ENCODE data around the gene MCF2.
"Not testable (repeated sequence)": the region's sequence is repeated elsewhere in the genome, so short reads cannot be mapped to it uniquely, and the experiment has no call there.

The MCF2 gene

DNA sequence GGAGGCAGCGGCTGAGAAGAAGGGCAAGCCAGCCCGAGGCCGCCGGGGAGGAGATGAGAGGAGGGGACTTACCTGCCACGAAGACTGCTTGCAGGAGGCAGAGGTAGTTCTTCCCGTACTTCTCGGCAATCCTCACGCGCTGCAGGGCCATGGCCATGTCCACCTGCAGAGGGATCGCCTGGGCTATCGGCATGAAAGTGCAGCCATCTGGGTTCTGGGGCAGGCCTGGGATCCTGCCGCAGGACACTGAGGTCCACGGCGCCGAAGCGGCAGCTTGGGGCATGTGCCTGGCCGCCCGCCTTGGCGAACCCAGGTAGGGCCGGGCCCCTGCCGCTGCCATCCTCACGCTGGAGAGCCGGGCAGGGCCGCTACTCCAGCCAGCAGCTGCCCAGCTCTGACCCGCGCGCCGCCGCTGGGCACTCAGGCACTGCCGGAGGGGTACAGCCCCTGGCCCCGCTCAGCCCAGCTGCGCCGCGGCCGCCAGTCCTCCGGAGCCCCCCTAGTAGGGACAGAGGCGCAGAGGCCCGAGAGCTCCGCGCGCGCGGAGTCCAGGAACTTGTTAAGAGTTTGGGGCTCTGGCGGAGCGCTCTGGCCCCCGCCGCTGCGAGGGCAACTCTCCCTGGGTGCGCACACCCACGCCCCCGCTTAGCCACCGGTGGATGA lies 16.0 kb downstream of the MCF2 start:
- peaks cover 12% of the 10 kb centered on the region for H3K27me3 Mint-ChIP-seq
- H3K4me3 Mint-ChIP-seq = no peak overlapping the region
- ATAC-seq (ENCODE audit: low read depth) = no peak

DNA sequence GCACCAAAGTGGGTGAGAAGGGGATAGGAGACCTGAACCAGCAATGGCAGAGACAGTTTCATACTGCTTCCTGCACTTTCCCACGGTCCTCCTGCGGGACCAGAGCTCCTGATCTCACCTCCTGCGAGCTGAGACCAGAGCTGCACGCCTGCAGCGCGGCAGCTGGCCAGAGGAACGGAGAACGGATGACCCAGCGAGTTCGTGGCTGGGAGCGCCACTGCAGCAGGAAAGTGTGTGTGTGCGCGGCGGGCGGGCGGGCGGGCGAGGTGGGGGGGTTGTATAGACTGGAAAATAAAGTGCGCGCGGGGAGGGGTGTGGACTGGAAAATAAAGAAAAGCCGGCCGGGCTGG lies 16.5 kb downstream of the MCF2 start:
- no peak for DNase-seq (ENCODE audit: low spot score in 2 of 2)
- peaks cover 12% of the 10 kb centered on the region for H3K27me3 Mint-ChIP-seq
- H3K4me1 Mint-ChIP-seq = peaks cover 6% of the 10 kb centered on the region
- H3K4me3 Mint-ChIP-seq = peak overlapping the region; percentile 17
- H3K9me3 Mint-ChIP-seq = peaks cover 3% of the 10 kb centered on the region
- no peak for ATAC-seq (ENCODE audit: low read depth)
- peaks cover 6% of the 10 kb centered on the region for H3K36me3 Mint-ChIP-seq
- no peak overlapping the region for H3K27ac Mint-ChIP-seq

More for the DNA sequence above, 16.0 kb downstream of the MCF2 start:
- no peaks in the 10 kb centered on the region for H3K9me3 Mint-ChIP-seq
- peaks cover under 1% of the 10 kb centered on the region for H3K36me3 Mint-ChIP-seq
- peaks cover 6% of the 10 kb centered on the region for H3K4me1 Mint-ChIP-seq
- DNase-seq (ENCODE audit: low spot score in 2 of 2) = no peak
- no peak overlapping the region for H3K27ac Mint-ChIP-seq

DNA sequence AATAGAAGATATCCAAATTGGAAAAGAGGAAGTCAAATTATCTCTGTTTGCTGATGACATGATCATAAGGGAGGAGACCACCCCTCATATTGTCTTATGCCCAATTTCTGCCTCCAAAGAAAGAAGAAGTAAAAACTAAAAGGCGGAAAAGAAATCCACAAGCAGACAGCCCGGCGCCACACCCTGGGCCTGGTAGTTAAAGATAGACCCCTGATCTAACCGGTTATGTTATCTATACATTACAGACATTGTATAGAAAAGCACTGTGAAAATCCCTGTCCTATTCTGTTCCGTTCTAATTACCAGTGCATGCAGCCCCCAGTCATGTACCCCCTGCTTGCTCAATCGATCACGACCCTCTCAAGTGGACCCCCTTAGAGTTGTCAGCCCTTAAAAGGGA lies 22.8 kb downstream of the MCF2 start:
- ATAC-seq (ENCODE audit: low read depth); H3K27ac Mint-ChIP-seq; H3K27me3 Mint-ChIP-seq; H3K9me3 Mint-ChIP-seq; H3K36me3 Mint-ChIP-seq; H3K4me3 Mint-ChIP-seq; DNase-seq (ENCODE audit: low spot score in 2 of 2); H3K4me1 Mint-ChIP-seq: not testable (repeated sequence)

DNA sequence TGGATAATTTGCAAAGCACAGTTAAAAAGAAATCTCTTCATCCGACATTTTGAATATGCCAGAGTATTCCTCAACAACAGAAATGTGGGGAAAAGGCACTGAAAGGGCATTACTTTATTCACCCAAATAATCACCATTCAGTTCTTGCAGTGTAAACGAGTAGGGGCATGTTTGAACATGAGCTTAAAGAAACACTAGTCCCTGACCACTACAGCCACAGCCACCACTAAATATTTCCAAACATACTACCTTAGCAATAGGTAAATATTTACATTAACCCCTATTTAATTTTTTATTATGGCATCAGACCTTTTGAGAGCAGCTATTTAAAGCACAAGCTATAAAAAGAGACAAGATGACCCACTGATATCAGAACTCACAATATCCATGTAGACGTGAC lies 27.6 kb downstream of the MCF2 start:
- Mint-ChIP-seq H3K36me3 (peaks cover 2% of the 10 kb centered on the region), H3K9me3 (peaks cover 3% of the 10 kb centered on the region), H3K27me3 (no peaks in the 10 kb centered on the region), H3K4me1 (no peaks in the 10 kb centered on the region), H3K4me3 (no peak overlapping the region), H3K27ac (no peak overlapping the region)
- DNase-seq (ENCODE audit: low spot score in 2 of 2) (no peak), ATAC-seq (ENCODE audit: low read depth) (no peak)

DNA sequence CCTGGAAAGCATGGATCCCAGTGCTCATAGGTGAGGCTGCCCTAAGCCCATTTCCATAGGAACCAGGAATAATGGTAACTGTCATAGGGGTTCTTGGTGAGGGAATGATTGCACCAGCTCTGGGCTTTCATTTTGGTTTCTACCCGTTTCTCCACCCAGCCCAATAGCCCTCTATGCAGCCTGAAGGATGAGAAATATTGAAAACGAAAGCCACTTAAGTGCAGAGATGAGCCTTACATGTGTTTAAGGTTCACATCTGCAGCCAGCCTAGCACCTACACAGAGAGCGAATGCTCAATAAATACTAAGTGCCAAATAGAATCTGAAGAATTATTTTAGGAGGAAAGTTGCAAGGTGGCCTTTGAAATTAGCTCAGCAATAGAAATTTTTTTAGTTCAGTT lies 60.4 kb downstream of the MCF2 start:
- Mint-ChIP-seq H3K36me3 (no peaks in the 10 kb centered on the region), H3K4me3 (no peak overlapping the region), H3K9me3 (peaks cover 2% of the 10 kb centered on the region), H3K4me1 (no peaks in the 10 kb centered on the region), H3K27me3 (no peaks in the 10 kb centered on the region), H3K27ac (no peak overlapping the region)
- ATAC-seq (ENCODE audit: low read depth) (no peak), DNase-seq (ENCODE audit: low spot score in 2 of 2) (no peak)

DNA sequence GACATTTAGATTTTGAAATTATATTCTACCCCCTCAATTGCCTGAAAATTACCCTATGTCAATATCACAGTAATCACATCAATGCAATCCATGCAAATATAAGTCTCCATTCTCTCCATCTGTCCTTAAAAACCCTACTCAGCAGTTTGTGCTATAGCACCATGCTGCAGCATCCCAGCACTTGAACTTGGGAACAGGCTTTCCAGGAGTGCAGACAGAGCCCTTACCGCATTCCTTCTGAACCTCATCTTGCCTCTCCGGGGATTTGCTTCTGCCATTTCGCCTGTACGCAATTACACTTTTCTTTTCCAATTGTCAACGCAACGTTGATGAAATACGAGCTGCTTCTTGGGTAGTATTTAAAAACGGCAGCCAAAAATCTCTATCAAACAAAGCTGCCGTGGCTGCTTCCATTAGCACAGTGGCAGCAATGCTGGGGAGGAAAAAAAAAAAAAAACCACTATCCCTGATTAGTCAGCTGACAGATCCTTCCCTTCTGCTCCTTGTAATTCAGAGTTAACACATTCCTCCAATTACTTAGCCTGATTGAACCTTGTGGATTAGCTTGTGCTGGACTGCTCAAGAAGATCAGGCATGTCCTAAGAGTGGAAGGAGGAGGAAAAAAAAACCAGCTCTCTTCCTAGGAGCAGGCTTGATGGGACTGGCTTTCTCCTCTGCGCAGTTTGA lies 65.6 kb downstream of the MCF2 start:
- DNase-seq (ENCODE audit: low spot score in 2 of 2) = no peak

DNA sequence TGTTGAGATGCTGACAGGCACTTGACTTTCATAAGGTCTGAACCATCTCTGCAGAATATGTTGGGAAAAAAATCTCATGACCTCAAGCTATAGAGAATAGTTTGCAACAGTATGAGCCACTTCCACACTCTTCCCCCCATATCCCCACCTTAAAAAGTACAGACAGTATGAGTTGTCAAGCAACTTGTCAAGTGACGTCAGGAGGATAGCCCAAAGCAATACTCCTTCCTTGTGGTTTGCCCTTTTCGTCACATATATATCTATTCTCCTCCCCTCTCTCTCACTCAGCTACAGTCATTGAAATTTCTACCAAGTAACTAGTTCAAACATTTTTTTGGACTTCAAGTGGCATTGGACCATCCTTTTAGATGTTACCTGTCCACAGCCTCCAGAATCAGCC lies 67.7 kb downstream of the MCF2 start:
- DNase-seq (ENCODE audit: low spot score in 2 of 2) = no peak
- ATAC-seq (ENCODE audit: low read depth) = no peak
- H3K4me1 Mint-ChIP-seq = no peaks in the 10 kb centered on the region
- no peaks in the 10 kb centered on the region for H3K36me3 Mint-ChIP-seq
- H3K4me3 Mint-ChIP-seq = no peak overlapping the region
- H3K27ac Mint-ChIP-seq = no peak overlapping the region
- H3K9me3 Mint-ChIP-seq = no peaks in the 10 kb centered on the region
- peaks cover 2% of the 10 kb centered on the region for H3K27me3 Mint-ChIP-seq

More for the DNA sequence above, 65.6 kb downstream of the MCF2 start:
- no peak for ATAC-seq (ENCODE audit: low read depth)
- H3K27me3 Mint-ChIP-seq = peaks cover 2% of the 10 kb centered on the region
- H3K4me1 Mint-ChIP-seq = no peaks in the 10 kb centered on the region
- no peaks in the 10 kb centered on the region for H3K36me3 Mint-ChIP-seq
- H3K27ac Mint-ChIP-seq = no peak overlapping the region
- H3K4me3 Mint-ChIP-seq = no peak overlapping the region
- H3K9me3 Mint-ChIP-seq = no peaks in the 10 kb centered on the region

DNA sequence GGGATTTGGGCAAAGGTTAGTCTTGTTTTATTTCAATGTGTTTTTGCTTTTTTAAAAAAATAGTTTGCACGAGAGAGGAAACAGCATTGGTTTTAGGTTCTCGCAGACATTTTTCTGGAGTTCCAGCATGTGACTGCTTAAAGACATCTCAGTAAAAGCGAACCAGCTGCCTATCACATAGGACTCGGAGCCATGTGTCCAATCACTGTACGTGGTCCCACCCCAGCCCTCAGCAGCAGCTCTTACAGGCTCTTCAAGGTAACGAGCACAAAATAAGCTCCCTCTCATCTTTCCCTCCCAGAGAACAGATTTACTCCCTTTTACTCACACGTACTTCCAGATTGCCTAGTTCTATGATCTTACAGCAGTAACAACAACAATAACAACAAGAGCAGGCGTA lies 68.7 kb downstream of the MCF2 start:
- H3K4me1 Mint-ChIP-seq = no peaks in the 10 kb centered on the region
- H3K4me3 Mint-ChIP-seq = no peak overlapping the region
- no peaks in the 10 kb centered on the region for H3K9me3 Mint-ChIP-seq
- H3K27me3 Mint-ChIP-seq = peaks cover 2% of the 10 kb centered on the region
- H3K27ac Mint-ChIP-seq = no peak overlapping the region
- ATAC-seq (ENCODE audit: low read depth) = no peak
- DNase-seq (ENCODE audit: low spot score in 2 of 2) = no peak
- no peaks in the 10 kb centered on the region for H3K36me3 Mint-ChIP-seq

DNA sequence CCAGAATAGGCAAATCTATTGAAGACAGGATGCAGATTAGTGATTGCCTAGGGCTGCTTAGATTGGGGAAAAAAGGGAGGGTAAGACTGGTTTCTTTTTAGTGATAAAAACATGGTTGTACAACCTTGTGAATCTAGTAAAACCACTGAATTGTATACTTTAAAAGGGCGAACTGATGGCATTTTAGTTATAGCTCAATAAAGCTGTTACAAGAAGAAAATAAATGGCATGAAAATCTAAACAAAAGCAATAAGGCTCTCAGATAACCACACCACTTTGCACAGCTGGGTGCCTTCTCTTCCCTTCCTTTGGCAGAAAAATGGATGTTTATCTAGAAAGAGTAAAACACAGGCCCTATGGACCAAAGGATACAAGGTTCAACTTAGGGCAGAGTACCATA lies 107.9 kb downstream of the MCF2 start:
- H3K36me3 Mint-ChIP-seq = peaks cover 2% of the 10 kb centered on the region
- ATAC-seq (ENCODE audit: low read depth) (no peak), DNase-seq (ENCODE audit: low spot score in 2 of 2) (no peak)
- no peaks in the 10 kb centered on the region for H3K27me3 Mint-ChIP-seq
- no peaks in the 10 kb centered on the region for H3K4me1 Mint-ChIP-seq
- H3K9me3 Mint-ChIP-seq = no peaks in the 10 kb centered on the region
- no peak overlapping the region for H3K27ac Mint-ChIP-seq
- H3K4me3 Mint-ChIP-seq = no peak overlapping the region

DNA sequence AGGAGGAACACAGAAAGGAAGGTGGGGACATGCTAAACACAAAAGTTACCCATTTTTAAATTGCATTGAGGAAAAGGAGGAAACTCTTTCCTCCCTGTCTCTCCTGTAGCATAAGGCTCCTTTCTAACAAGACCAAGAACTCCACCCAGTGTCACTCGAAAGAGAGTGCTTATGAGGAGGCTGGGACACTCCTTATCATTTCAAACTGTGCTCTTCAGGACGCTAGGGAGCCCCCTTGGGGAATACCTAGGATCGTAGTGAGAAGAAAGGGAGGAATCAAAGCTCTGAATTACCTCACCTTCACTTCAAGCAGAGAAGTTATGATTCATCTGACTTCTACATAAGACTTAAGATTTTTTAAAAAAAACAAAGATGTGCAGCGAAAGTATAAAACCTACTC lies 111.9 kb downstream of the MCF2 start:
- no peaks in the 10 kb centered on the region for H3K9me3 Mint-ChIP-seq
- no peak overlapping the region for H3K4me3 Mint-ChIP-seq
- no peak overlapping the region for H3K27ac Mint-ChIP-seq
- no peaks in the 10 kb centered on the region for H3K27me3 Mint-ChIP-seq
- peaks cover 2% of the 10 kb centered on the region for H3K36me3 Mint-ChIP-seq
- H3K4me1 Mint-ChIP-seq = no peaks in the 10 kb centered on the region
- ATAC-seq (ENCODE audit: low read depth) = no peak
- DNase-seq (ENCODE audit: low spot score in 2 of 2) = no peak

DNA sequence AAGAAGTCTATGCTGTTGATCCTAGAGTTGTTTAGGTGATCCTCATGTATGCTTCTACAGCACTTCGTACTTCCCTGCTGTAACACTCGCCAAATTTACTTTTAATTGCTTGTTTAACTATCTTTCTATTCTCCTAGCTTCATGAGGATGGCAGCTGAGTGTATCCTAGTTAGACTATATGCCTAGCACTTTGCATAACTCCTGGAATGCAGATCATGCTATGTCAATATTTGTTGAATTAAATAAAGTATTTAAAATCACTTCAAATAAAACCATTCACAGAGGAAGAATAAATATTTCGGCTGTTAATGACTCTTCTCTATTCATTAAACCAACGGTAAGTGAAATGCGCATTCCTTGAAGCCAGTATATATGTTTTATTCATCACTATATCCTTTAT lies 122.4 kb downstream of the MCF2 start:
- DNase-seq (ENCODE audit: low spot score in 2 of 2) (no peak), ATAC-seq (ENCODE audit: low read depth) (no peak)
- no peaks in the 10 kb centered on the region for H3K9me3 Mint-ChIP-seq
- H3K27me3 Mint-ChIP-seq = no peaks in the 10 kb centered on the region
- peaks cover 2% of the 10 kb centered on the region for H3K36me3 Mint-ChIP-seq
- no peak overlapping the region for H3K4me3 Mint-ChIP-seq
- no peaks in the 10 kb centered on the region for H3K4me1 Mint-ChIP-seq
- H3K27ac Mint-ChIP-seq = no peak overlapping the region

DNA sequence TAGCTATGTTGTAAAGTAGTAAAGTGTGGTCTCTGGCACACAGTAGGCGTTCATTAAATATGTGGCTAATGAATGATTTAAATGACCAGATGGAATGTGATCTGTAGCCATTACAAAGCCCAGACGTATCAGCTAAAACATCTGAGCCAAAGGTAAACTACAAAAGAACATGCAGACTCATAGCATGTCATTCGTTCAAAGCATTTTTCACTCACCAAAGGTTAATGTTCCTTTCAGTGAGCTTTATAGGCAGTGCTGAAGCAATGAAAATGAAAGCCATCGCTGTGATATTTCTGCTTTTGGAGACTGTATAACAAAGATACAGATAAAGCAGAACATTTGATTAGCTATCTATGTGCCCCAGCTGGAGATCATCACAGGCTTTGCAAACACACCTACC lies 126.9 kb downstream of the MCF2 start:
- no peaks in the 10 kb centered on the region for H3K36me3 Mint-ChIP-seq
- no peaks in the 10 kb centered on the region for H3K27me3 Mint-ChIP-seq
- H3K4me1 Mint-ChIP-seq = no peaks in the 10 kb centered on the region
- no peak for DNase-seq (ENCODE audit: low spot score in 2 of 2)
- H3K9me3 Mint-ChIP-seq = no peaks in the 10 kb centered on the region
- H3K4me3 Mint-ChIP-seq = no peak overlapping the region
- H3K27ac Mint-ChIP-seq = no peak overlapping the region
- ATAC-seq (ENCODE audit: low read depth) = no peak

DNA sequence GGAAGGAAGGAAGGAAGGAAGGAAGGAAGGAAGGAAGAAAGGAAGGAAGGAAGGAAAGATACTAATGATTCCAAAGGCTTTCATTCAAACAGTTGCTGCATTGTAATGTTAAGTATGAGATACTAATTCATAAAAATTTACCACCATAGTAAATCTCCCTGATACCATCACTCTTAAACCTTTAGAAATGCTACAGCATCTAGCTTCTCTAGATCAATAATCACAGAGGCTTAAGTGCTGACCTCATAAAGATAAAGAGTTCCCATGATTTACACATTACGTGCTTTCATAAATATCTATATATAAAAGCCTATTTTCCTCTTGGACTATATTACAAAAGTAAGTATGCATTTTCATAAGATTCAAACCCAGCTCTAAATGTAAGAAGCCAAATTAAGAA lies 141.0 kb downstream of the MCF2 start:
- Mint-ChIP-seq H3K27me3 (no peaks in the 10 kb centered on the region), H3K36me3 (no peaks in the 10 kb centered on the region), H3K9me3 (no peaks in the 10 kb centered on the region), H3K4me1 (no peaks in the 10 kb centered on the region), H3K4me3 (no peak overlapping the region), H3K27ac (no peak overlapping the region)
- DNase-seq (ENCODE audit: low spot score in 2 of 2) = no peak
- no peak for ATAC-seq (ENCODE audit: low read depth)

DNA sequence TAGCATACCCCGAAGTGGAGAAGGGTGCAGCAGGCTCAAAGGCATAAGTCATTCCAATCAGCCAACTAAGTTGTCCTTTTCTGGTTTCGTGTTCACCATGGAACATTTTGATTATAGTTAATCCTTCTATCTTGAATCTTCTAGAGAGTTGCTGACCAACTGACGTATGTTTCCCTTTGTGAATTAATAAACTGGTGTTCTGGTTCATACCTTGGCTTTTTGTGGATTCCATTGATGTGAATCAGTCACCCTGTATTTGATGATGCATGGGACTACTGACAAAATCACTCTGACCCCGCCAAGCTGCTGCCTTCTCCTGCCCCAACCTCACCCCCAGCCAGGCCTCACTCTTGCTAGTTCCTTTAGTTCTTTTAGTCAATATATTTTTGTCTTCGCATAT lies 144.7 kb downstream of the MCF2 start:
- Mint-ChIP-seq H3K36me3 (no peaks in the 10 kb centered on the region), H3K4me1 (no peaks in the 10 kb centered on the region), H3K27ac (no peak overlapping the region), H3K27me3 (no peaks in the 10 kb centered on the region), H3K4me3 (no peak overlapping the region), H3K9me3 (no peaks in the 10 kb centered on the region)
- ATAC-seq (ENCODE audit: low read depth) (no peak), DNase-seq (ENCODE audit: low spot score in 2 of 2) (no peak)

DNA sequence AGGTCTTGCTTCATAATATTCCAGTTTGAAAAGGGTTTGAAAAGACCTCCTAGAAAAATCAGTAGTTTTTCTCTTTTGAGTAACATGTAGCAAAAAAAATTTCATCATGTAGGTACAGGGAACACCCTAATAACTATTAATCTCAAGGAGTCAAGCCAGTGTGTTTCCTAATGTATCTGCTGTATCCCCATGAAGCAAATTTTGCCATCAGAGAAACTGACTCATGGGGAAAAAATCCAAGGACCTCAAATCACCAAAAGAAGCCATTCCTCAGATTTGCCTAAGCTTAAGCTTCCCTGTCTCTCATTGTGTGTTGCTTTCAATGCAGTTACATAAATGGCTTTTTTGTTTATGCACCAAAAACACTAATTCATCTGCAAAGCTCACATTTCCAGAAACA lies 147.7 kb downstream of the MCF2 start:
- ATAC-seq (ENCODE audit: low read depth) (no peak), DNase-seq (ENCODE audit: low spot score in 2 of 2) (no peak)
- H3K36me3 Mint-ChIP-seq = no peaks in the 10 kb centered on the region
- no peak overlapping the region for H3K4me3 Mint-ChIP-seq
- H3K27me3 Mint-ChIP-seq = no peaks in the 10 kb centered on the region
- no peaks in the 10 kb centered on the region for H3K4me1 Mint-ChIP-seq
- H3K9me3 Mint-ChIP-seq = no peaks in the 10 kb centered on the region
- no peak overlapping the region for H3K27ac Mint-ChIP-seq

Measured in memory B cell (primary cell).